Ishikawa (cell line): ENCODE data around the gene TNFRSF18.

ENCODE experiments used
- CEBPB ChIP-seq: IDR thresholded peaks from 2 replicates; pipeline ENCODE4 v1.6.1; 2012
- CREB1 ChIP-seq: IDR thresholded peaks from 2 replicates; pipeline ENCODE4 v1.6.1; 2012; ENCODE audit warnings: low read depth
- EP300 ChIP-seq: IDR thresholded peaks from 2 replicates; pipeline ENCODE4 v1.6.1; 2012; ENCODE audit warnings: borderline replicate concordance
- FOXM1 ChIP-seq: IDR thresholded peaks from 2 replicates; pipeline ENCODE4 v1.6.1; 2012; ENCODE audit warnings: low read depth, borderline replicate concordance
- YY1 ChIP-seq: IDR thresholded peaks from 2 replicates; pipeline ENCODE4 v1.6.1; 2012; ENCODE audit warnings: low read depth
- TF ChIP-seq, protein P1 (sequence below): IDR thresholded peaks from 2 replicates; pipeline ENCODE4 v1.6.1; 2012

DNA sequence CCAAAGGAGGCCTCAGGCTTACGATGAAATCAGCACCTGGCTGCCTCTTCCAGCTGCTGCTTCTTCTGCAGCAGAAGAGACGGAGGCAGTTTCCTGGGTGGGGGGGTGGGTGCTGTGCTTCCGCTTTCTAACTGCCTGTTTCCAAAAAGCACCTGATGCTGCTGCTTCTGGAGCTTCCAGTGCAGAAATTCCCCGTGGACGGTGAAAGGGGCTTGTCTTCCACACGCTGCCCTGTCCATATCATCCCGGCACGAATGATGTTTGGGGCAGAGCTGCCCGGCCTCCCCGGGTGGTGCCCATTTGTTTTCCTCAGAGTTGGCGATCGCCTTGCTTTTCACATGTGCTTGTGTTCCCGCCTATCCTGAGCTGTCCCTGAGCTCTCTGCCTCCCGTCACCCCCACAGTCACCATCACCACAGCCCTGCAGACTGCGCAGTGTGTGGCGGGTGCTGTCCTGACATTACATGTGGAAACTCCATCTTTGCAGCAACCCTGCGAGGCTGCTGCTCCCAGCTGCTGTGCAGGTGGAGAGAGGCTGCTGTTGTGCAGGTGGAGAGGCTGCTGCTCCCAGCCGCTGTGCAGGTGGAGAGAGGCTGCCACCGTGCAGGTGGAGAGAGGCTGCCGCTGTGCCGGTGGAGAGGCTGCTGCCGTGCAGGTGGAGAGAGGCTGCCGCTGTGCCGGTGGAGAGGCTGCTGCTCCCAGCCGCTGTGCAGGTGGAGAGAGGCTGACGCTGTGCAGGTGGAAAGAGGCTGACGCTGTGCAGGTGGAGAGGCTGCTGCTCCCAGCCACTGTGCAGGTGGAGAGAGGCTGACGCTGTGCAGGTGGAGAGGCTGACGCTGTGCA is 30.9 kb downstream of the TNFRSF18 start:
- TF ChIP-seq YY1 (no peak), EP300 (no peak), CEBPB (no peak), CREB1 (no peak), FOXM1 (no peak)
- TF ChIP-seq, protein P1, sequence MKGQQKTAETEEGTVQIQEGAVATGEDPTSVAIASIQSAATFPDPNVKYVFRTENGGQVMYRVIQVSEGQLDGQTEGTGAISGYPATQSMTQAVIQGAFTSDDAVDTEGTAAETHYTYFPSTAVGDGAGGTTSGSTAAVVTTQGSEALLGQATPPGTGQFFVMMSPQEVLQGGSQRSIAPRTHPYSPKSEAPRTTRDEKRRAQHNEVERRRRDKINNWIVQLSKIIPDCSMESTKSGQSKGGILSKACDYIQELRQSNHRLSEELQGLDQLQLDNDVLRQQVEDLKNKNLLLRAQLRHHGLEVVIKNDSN: no peak
